Measurements from ENCODE around the gene DIPK1B. TPM values are rescaled to one million over a fixed set of nuclear protein-coding genes. Genes with fewer than 3 reads are reported as not detected.

DIPK1B gene
- polyA plus RNA-seq, 1 experiment = 2.8 TPM

DNA sequence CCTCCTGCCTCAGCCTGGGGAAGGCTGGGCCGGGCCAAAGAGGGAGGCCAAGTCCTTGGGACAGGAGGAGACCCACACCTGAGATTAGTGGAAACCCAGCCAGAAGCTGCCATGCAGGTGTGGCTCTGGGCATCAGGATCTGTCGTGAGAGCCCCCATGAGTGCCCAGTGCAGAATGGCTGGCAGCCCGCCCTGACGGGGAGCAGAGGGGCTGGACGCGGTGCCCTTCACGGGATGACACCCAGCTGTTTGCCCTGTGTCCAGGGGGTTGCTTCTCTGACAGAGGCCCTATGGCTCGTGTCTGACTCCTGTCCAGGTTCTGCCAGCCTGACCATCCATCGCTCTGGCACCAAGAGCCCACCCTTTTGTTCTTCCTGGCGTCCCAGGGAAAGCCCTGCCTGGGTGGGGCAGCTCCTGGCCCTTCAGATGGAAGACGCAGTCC is 8.5 kb downstream of the DIPK1B start:
- TF ChIP-seq, protein P1, sequence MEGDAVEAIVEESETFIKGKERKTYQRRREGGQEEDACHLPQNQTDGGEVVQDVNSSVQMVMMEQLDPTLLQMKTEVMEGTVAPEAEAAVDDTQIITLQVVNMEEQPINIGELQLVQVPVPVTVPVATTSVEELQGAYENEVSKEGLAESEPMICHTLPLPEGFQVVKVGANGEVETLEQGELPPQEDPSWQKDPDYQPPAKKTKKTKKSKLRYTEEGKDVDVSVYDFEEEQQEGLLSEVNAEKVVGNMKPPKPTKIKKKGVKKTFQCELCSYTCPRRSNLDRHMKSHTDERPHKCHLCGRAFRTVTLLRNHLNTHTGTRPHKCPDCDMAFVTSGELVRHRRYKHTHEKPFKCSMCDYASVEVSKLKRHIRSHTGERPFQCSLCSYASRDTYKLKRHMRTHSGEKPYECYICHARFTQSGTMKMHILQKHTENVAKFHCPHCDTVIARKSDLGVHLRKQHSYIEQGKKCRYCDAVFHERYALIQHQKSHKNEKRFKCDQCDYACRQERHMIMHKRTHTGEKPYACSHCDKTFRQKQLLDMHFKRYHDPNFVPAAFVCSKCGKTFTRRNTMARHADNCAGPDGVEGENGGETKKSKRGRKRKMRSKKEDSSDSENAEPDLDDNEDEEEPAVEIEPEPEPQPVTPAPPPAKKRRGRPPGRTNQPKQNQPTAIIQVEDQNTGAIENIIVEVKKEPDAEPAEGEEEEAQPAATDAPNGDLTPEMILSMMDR (IDR thresholded peaks at IDR 0.05; ENCODE audit: low read depth, low read length) = no peak
- POLR2A ChIA-PET = interaction anchor here (1.2 kb wide), 2 partner anchors 8 to 13 kb away, joined by 4 to 7 read pairs; no protein-coding TSS in a partner anchor
- DNase-seq (ENCODE audit: low read depth, low spot score) = no peak
- no peaks in the 10 kb centered on the region for H3K27me3 ChIP-seq (ENCODE audit: control insufficient read depth, insufficient read depth, low read length)
- no peaks in the 10 kb centered on the region; the same call in 1 of the 2 replicates for H3K9me3 ChIP-seq (ENCODE audit: control insufficient read depth, insufficient read depth, low read length)
- CTCF ChIA-PET = interaction anchor here (1.8 kb wide), 1 partner anchor 8 kb away, joined by 7 read pairs; no protein-coding TSS in a partner anchor
- no peak overlapping the region for H3K4me3 ChIP-seq (ENCODE audit: low read depth, low read length)
- no peak overlapping the region for H3K27ac ChIP-seq (ENCODE audit: low read depth, low read length)

DNA sequence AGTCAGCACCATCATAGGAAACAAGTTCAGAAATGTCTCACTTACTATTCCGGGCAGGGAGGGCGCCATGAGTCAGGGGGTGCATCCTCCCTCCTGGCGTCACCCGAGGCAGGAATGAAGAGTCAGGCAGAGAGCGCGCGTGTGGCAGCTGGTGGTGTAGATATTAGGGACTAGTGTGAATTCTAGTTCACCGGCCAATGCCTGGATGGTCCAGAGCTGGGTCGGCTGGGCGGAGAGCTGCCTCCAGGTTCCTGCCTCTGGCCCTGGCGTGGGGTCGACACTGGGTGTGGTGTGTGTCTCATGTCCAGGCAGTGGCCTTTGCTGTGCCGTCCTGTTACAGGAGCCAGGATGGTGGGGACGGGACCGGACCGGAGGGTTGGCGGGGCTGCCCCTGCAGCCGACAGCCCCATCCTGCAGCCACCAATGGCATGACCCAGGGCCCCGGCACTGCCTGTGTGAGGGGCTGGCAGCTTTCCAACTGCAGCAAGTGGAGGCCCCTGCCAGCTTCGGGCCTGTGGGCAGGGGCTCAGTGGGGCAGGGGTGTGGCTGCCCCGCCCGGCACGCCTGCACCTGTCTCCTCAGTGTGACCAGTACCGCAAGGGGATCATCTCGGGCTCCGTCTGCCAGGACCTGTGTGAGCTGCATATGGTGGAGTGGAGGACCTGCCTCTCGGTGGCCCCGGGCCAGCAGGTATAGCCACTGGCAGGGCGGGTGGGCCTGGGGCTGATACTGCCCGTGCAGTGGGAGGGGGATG is 9.1 kb downstream of the DIPK1B start:
- POLR2A ChIA-PET = interaction anchor here (1.2 kb wide), 1 partner anchor 13 kb away, joined by 4 read pairs; no protein-coding TSS in a partner anchor
- H3K4me3 ChIP-seq (ENCODE audit: low read depth, low read length) = no peak overlapping the region
- TF ChIP-seq, protein P1 (IDR thresholded peaks at IDR 0.05; ENCODE audit: low read depth, low read length) = no peak
- CTCF ChIA-PET = no interaction called here
- no peak for DNase-seq (ENCODE audit: low read depth, low spot score)
- H3K27me3 ChIP-seq (ENCODE audit: control insufficient read depth, insufficient read depth, low read length) = no peaks in the 10 kb centered on the region
- H3K27ac ChIP-seq (ENCODE audit: low read depth, low read length) = no peak overlapping the region
- no peaks in the 10 kb centered on the region; the same call in 1 of the 2 replicates for H3K9me3 ChIP-seq (ENCODE audit: control insufficient read depth, insufficient read depth, low read length)

DNA sequence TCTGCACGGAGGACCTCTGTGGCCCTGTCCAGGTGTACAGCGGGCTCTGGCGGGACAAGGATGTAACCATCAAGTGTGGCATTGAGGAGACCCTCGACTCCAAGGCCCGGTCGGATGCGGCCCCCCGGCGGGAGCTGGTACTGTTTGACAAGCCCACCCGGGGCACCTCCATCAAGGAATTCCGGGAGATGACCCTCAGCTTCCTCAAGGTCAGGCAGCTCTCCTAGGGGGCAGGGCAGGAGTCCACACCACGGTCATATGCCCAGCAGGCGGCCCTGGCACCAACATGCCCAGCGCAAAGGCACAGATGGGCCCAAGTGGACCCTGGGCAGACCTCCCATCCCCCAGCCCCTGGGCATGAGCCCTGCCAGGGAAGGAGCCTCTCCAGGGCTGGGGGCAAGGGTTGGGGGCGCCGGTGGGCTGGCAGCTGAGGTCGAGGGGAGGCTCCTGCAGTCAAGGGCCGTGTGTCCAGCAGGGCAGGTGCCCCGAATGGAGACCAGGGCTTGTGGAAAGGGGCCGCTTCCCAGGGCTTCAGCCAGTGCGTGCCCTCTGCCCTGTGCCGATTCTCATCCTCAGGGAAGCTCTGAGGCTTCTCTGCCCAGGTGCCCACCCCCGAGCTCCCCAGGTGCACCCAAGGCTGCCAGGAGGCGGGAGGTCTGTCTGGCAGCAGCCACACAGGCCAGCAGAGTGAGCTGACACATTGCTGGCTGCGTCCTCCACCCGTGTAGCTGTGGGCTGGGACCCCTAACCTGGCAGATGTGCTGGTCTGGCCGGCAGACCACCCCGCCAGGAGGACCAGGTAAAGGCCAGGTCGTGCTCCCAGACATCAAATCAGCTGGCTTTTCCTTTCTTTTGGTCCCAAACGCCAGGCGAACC is 10.0 kb downstream of the DIPK1B start:
- POLR2A ChIA-PET = no interaction called here
- CTCF ChIA-PET = no interaction called here
- no peak for DNase-seq (ENCODE audit: low read depth, low spot score)
- H3K27me3 ChIP-seq (ENCODE audit: control insufficient read depth, insufficient read depth, low read length) = no peaks in the 10 kb centered on the region
- no peaks in the 10 kb centered on the region; the same call in 1 of the 2 replicates for H3K9me3 ChIP-seq (ENCODE audit: control insufficient read depth, insufficient read depth, low read length)
- TF ChIP-seq, protein P1 (IDR thresholded peaks at IDR 0.05; ENCODE audit: low read depth, low read length) = no peak
- no peak overlapping the region for H3K4me3 ChIP-seq (ENCODE audit: low read depth, low read length)
- no peak overlapping the region for H3K27ac ChIP-seq (ENCODE audit: low read depth, low read length)

DNA sequence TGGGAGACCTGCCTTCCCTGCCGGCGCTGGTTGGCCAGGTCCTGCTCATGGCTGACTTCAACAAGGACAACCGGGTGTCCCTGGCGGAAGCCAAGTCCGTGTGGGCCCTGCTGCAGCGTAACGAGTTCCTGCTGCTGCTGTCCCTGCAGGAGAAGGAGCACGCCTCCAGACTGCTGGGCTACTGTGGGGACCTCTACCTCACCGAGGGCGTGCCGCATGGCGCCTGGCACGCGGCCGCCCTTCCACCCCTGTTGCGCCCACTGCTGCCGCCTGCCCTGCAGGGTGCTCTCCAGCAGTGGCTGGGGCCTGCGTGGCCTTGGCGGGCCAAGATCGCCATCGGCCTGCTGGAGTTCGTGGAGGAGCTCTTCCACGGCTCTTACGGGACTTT is 10.6 kb downstream of the DIPK1B start:
- DNase-seq (ENCODE audit: low read depth, low spot score) = no peak
- Histone ChIP-seq H3K27me3 (ENCODE audit: control insufficient read depth, insufficient read depth, low read length) (no peaks in the 10 kb centered on the region), H3K4me3 (ENCODE audit: low read depth, low read length) (no peak overlapping the region), H3K27ac (ENCODE audit: low read depth, low read length) (no peak overlapping the region), H3K9me3 (ENCODE audit: control insufficient read depth, insufficient read depth, low read length) (no peaks in the 10 kb centered on the region; the same call in 1 of the 2 replicates)
- POLR2A ChIA-PET = no interaction called here
- TF ChIP-seq, protein P1 (IDR thresholded peaks at IDR 0.05; ENCODE audit: low read depth, low read length) = no peak
- CTCF ChIA-PET = no interaction called here

All from AG04450 (cell line).